Lower leg skin (tissue), 3 donors: ENCODE data around the gene POU2AF1.
"Not testable (repeated sequence)": the region's sequence is repeated elsewhere in the genome, so short reads cannot be mapped to it uniquely, and the experiment has no call there.

ENCODE experiments used
- CTCF ChIP-seq, 3 donors: fragments of 450-650 bp; IDR thresholded peaks; one replicate each; pipeline ENCODE4 v1.5.1; 2016; ENCODE audit warnings: antibody characterized with exemption in 3 of 3, mild to moderate bottlenecking in 3 of 3, moderate library complexity in 2 of 3
- POLR2A ChIP-seq, 2 donors: fragments of 450-650 bp; IDR thresholded peaks; one replicate each; pipeline ENCODE4 v1.6.1; 2016 to 2017; ENCODE audit warnings: antibody characterized with exemption in 2 of 2, mild to moderate bottlenecking in 1 of 2, moderate library complexity in 1 of 2

- not testable (repeated sequence) for TF ChIP-seq POLR2A, CTCF (IDR thresholded peaks at IDR 0.05)
Observed at GRCh38 chr11:111394147-111394546, 15.1 kb upstream of the POU2AF1 start.
